K562 (cell line): ENCODE measurements around the gene PTPN1. TPM values are rescaled to one million over a fixed set of nuclear protein-coding genes. Genes with fewer than 3 reads are reported as not detected.

Experiments used
- E2F3 ChIP-seq: fragments of 250-450 bp; sonication (Bioruptor Pico); IDR thresholded peaks from 2 replicates; pipeline ENCODE4 v1.4.0; 2020; ENCODE audit warnings: mild to moderate bottlenecking
- LARP7 ChIP-seq: fragments of 450-650 bp; IDR thresholded peaks from 2 replicates; pipeline ENCODE4 v1.6.1; 2016
- POLR2B ChIP-seq: fragments of 450-650 bp; IDR thresholded peaks from 2 replicates; pipeline ENCODE4 v1.6.1; 2018; ENCODE audit warnings: low read depth; ENCODE audit not compliant: partially characterized antibody
- SRSF1 ChIP-seq: fragments of 200-400 bp; formaldehyde crosslinking; IDR thresholded peaks from 2 replicates; pipeline ENCODE4 v1.6.1; 2017; ENCODE audit warnings: mild to moderate bottlenecking, low read depth, low read length, moderate library complexity
- WHSC1 ChIP-seq: IDR thresholded peaks from one replicate; pipeline ENCODE4 v1.6.1; 2012; ENCODE audit warnings: low read length, control low read depth, inconsistent platforms
- ZFP36 ChIP-seq: fragments of 150-350 bp; IDR thresholded peaks from 2 replicates; pipeline ENCODE4 v1.6.1; 2018; ENCODE audit warnings: low read length, low read depth; ENCODE audit not compliant: partially characterized antibody
- ZNF384 ChIP-seq: IDR thresholded peaks from 2 replicates; pipeline ENCODE4 v1.6.1; 2012; ENCODE audit warnings: low read depth, low read length, improper control_type of control experiment
- polyA plus RNA-seq, 8 experiments: library from polyadenylated mRNA; depleted of rRNA in 4 of 8; stranded (reverse) in 5 of 8; unstranded in 3 of 8; fragments of >200 nt; fragmentation: Nextera tagmentation in 2 of 8; fragmentation: Illumina TruSeq in 1 of 8; extraction: Ambion mirVana in 2 of 8; extraction: Trizol in 1 of 8; gene quantifications; 2 replicates each; pipeline versions ENCODE4 v1.2.1 to v1.2.3, GENCODE V29; 2011 to 2014; ENCODE audit warnings: inconsistent platforms in 1 of 8, missing spikeins in 1 of 8
- total RNA-seq, 7 experiments: library from RNA; depleted of rRNA in 6 of 7; stranded (reverse); fragments of >200 nt in 6 of 7; fragmentation: Illumina TruSeq in 2 of 7; extraction: Trizol in 2 of 7; gene quantifications; 2 replicates each; pipeline versions ENCODE4 v1.2.1 to v1.2.3, GENCODE V29; 2011 to 2021; ENCODE audit warnings: low replicate concordance in 1 of 7
- TF ChIP-seq, protein P1 (sequence below): fragments of 450-650 bp; formaldehyde crosslinking; conservative IDR thresholded peaks from 2 replicates; pipeline ENCODE4 v1.4.0; 2022; ENCODE audit warnings: mild to moderate bottlenecking, missing genetic modification characterization
- TF ChIP-seq, protein P2 (sequence below): fragments of 250-450 bp; sonication (Bioruptor Pico); IDR thresholded peaks from 2 replicates; pipeline ENCODE4 v1.5.0; 2021; ENCODE audit warnings: mild to moderate bottlenecking, moderate library complexity
- TF ChIP-seq, protein P3 (sequence below): sonication (generic); formaldehyde crosslinking; IDR thresholded peaks from 2 replicates; pipeline ENCODE4 v1.8.0; 2022; ENCODE audit warnings: missing genetic modification reagents, mild to moderate bottlenecking, moderate library complexity, borderline replicate concordance
- TF ChIP-seq, protein P4 (sequence below): fragments of 200-800 bp; sonication (Bioruptor generic); IDR thresholded peaks from 2 replicates; pipeline ENCODE4 v1.6.1; 2016; ENCODE audit warnings: missing genetic modification characterization, missing compliant biosample characterization
- TF ChIP-seq, protein P5 (sequence below): fragments of 150-350 bp; IDR thresholded peaks from 2 replicates; pipeline ENCODE4 v1.6.1; 2014; ENCODE audit warnings: low read depth, mild to moderate bottlenecking, low read length, borderline replicate concordance

Gene PTPN1
- total and polyA plus RNA-seq, 9 of the 15 experiments (the other 6 are each of a cell fraction or from before 2014, with no cell fraction given): 11.0 to 85.3 (median 54.0) TPM

DNA sequence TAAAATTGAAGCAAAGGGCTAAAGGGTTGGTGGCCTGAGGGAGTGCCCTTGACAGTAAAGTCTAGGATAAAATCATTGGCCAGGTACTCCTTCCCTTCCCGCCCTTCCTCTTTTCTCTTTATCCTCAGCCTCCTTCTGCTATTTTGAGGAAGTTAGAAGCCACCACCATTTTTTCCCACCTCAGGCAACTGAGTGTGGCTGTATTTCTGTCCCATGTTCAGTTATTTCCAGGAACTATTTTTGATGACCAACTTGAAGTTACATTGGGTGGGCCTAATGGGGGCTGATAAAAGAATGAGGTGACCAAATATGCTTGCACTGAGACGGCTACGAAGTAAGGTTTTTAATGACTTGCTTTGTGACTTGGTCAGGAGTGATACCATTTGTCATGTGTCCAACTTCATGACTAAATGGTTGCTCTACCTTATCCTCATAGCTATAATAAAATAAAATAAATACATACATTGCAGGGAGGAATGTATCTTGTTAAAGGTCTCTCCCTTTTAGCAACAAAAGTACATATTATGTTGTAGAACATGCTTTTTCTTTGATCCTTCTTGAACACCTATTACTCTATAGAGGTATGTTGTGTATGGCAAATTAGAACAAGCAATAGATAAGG lies 12.0 kb downstream of the PTPN1 start (continued):
- TF ChIP-seq, protein P1, sequence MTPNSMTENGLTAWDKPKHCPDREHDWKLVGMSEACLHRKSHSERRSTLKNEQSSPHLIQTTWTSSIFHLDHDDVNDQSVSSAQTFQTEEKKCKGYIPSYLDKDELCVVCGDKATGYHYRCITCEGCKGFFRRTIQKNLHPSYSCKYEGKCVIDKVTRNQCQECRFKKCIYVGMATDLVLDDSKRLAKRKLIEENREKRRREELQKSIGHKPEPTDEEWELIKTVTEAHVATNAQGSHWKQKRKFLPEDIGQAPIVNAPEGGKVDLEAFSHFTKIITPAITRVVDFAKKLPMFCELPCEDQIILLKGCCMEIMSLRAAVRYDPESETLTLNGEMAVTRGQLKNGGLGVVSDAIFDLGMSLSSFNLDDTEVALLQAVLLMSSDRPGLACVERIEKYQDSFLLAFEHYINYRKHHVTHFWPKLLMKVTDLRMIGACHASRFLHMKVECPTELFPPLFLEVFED (CRISPR knock-in tag): no peak
- TF ChIP-seq, protein P2, sequence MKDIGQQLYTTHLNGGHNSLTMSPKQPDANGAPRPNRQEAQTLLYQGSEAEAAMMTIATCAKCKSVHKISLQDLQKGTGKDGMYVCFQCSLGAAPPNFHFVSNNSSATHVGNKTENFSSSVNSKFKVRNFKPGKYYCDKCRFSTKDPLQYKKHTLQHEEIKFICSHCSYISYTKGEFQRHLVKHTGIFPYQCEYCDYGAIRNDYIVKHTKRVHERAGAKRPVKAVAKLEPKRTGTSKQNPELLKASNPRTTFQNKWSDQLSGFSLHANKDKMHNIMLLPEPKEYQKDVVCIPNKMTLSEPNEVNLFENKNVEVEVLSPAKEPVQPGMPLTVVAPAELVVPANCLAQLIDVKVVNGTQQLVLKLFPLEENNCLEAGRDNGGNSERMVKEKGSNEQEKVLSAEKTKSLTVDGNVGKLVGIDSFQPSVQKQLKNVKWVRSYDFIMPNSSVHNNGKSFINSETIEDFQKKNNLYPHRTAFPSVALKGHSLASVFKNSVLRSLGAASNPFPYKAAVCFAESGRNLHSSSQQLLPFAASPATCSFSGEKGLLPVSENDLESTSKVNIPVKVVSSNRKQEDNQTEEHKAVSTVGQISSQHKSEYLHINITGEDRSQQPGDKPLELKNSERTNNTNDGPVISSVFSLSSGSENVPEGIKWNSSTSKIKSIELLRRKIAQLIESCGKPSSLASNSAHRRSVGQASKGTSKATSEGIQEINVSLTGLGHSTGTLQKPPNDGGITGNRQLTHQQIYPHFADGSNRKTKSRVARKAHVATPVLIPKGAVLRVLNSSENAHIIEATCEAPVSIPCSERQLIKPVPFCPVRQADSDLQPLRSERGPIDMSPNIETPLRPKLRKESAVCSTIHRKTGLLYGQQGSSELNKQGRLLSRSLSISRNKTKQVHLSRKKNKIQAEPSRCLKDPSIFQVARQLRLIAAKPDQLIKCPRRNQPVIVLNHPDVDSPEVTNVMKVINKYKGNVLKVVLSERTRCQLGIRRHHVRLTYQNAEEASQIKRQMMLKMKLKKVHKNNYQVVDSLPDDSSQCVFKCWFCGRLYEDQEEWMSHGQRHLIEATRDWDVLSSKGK (CRISPR knock-in tag): no peak
- TF ChIP-seq, protein P3, sequence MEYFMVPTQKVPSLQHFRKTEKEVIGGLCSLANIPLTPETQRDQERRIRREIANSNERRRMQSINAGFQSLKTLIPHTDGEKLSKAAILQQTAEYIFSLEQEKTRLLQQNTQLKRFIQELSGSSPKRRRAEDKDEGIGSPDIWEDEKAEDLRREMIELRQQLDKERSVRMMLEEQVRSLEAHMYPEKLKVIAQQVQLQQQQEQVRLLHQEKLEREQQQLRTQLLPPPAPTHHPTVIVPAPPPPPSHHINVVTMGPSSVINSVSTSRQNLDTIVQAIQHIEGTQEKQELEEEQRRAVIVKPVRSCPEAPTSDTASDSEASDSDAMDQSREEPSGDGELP (CRISPR knock-in tag): no peak
- TF ChIP-seq LARP7 (no peak), POLR2B (no peak), WHSC1 (no peak), ZFP36 (no peak), ZNF384 (no peak), E2F3 (CRISPR knock-in tag) (no peak), SRSF1 (no peak)
- TF ChIP-seq, protein P4, sequence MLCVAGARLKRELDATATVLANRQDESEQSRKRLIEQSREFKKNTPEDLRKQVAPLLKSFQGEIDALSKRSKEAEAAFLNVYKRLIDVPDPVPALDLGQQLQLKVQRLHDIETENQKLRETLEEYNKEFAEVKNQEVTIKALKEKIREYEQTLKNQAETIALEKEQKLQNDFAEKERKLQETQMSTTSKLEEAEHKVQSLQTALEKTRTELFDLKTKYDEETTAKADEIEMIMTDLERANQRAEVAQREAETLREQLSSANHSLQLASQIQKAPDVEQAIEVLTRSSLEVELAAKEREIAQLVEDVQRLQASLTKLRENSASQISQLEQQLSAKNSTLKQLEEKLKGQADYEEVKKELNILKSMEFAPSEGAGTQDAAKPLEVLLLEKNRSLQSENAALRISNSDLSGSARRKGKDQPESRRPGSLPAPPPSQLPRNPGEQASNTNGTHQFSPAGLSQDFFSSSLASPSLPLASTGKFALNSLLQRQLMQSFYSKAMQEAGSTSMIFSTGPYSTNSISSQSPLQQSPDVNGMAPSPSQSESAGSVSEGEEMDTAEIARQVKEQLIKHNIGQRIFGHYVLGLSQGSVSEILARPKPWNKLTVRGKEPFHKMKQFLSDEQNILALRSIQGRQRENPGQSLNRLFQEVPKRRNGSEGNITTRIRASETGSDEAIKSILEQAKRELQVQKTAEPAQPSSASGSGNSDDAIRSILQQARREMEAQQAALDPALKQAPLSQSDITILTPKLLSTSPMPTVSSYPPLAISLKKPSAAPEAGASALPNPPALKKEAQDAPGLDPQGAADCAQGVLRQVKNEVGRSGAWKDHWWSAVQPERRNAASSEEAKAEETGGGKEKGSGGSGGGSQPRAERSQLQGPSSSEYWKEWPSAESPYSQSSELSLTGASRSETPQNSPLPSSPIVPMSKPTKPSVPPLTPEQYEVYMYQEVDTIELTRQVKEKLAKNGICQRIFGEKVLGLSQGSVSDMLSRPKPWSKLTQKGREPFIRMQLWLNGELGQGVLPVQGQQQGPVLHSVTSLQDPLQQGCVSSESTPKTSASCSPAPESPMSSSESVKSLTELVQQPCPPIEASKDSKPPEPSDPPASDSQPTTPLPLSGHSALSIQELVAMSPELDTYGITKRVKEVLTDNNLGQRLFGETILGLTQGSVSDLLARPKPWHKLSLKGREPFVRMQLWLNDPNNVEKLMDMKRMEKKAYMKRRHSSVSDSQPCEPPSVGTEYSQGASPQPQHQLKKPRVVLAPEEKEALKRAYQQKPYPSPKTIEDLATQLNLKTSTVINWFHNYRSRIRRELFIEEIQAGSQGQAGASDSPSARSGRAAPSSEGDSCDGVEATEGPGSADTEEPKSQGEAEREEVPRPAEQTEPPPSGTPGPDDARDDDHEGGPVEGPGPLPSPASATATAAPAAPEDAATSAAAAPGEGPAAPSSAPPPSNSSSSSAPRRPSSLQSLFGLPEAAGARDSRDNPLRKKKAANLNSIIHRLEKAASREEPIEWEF (CRISPR knock-in tag): no peak
- TF ChIP-seq, protein P5, sequence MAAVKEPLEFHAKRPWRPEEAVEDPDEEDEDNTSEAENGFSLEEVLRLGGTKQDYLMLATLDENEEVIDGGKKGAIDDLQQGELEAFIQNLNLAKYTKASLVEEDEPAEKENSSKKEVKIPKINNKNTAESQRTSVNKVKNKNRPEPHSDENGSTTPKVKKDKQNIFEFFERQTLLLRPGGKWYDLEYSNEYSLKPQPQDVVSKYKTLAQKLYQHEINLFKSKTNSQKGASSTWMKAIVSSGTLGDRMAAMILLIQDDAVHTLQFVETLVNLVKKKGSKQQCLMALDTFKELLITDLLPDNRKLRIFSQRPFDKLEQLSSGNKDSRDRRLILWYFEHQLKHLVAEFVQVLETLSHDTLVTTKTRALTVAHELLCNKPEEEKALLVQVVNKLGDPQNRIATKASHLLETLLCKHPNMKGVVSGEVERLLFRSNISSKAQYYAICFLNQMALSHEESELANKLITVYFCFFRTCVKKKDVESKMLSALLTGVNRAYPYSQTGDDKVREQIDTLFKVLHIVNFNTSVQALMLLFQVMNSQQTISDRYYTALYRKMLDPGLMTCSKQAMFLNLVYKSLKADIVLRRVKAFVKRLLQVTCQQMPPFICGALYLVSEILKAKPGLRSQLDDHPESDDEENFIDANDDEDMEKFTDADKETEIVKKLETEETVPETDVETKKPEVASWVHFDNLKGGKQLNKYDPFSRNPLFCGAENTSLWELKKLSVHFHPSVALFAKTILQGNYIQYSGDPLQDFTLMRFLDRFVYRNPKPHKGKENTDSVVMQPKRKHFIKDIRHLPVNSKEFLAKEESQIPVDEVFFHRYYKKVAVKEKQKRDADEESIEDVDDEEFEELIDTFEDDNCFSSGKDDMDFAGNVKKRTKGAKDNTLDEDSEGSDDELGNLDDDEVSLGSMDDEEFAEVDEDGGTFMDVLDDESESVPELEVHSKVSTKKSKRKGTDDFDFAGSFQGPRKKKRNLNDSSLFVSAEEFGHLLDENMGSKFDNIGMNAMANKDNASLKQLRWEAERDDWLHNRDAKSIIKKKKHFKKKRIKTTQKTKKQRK: no peak
